ENCODE data around the gene NTN1. TPM values are rescaled to one million over a fixed set of nuclear protein-coding genes. Genes with fewer than 3 reads are reported as not detected.

Gene NTN1
- total RNA-seq, 1 donor from 2014 or later: 2.5 TPM

DNA sequence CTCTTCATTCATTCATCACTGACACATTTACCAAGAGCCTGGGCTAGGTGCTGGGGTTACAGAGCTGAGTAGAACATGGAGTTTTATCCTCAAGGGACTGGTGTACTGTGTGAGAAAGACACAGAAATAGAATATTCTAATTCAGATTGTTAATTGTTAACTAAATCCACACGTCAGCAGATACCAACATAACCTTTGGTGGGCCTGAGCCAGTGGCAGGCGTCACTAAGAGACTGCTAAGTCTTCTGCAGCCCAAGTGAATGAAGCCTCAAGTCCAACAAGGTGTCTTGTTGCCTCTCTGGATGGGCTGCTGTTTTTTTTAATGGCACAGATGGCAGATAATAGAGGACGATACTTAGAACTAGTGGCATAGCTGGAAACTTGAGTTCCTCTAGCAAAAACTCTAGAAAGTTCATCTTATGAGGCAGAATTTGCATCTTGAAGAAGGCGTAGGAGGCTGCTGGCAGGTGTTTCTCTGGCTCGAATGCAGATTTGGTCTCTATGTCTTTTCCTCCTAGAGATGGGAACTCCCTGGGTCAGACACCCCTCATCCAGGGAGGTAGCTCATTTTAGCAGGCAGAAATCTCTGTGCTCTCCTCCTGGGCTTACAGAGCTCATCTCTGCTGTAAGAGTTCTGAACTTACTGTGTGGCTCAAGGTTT lies 179.5 kb downstream of the NTN1 start:
- H3K36me3 Mint-ChIP-seq: no peaks in the 10 kb centered on the region
- H3K27ac Mint-ChIP-seq: no peak overlapping the region
- H3K4me1 Mint-ChIP-seq: peaks cover 11% of the 10 kb centered on the region
- peaks cover 40% of the 10 kb centered on the region for H3K27me3 Mint-ChIP-seq (ENCODE audit: low read depth)
- H3K4me3 Mint-ChIP-seq: no peak overlapping the region
- DNase-seq (ENCODE audit: low spot score in 2 of 2, unreplicated experiment in 2 of 2): no peak
- H3K9me3 Mint-ChIP-seq: no peaks in the 10 kb centered on the region
- no peak for TF ChIP-seq CTCF (IDR thresholded peaks at IDR 0.05; ENCODE audit: unreplicated experiment)

GRCh38 chr17:9202532-9202931 lies 181.2 kb downstream of the NTN1 start:
- Mint-ChIP-seq H3K27ac (no peak overlapping the region), H3K4me1 (no peaks in the 10 kb centered on the region), H3K4me3 (no peak overlapping the region), H3K9me3 (no peaks in the 10 kb centered on the region), H3K27me3 (ENCODE audit: low read depth) (peaks cover 50% of the 10 kb centered on the region), H3K36me3 (no peaks in the 10 kb centered on the region)
- DNase-seq (ENCODE audit: low spot score in 2 of 2, unreplicated experiment in 2 of 2): no peak
- no peak for TF ChIP-seq CTCF (IDR thresholded peaks at IDR 0.05; ENCODE audit: unreplicated experiment)

DNA sequence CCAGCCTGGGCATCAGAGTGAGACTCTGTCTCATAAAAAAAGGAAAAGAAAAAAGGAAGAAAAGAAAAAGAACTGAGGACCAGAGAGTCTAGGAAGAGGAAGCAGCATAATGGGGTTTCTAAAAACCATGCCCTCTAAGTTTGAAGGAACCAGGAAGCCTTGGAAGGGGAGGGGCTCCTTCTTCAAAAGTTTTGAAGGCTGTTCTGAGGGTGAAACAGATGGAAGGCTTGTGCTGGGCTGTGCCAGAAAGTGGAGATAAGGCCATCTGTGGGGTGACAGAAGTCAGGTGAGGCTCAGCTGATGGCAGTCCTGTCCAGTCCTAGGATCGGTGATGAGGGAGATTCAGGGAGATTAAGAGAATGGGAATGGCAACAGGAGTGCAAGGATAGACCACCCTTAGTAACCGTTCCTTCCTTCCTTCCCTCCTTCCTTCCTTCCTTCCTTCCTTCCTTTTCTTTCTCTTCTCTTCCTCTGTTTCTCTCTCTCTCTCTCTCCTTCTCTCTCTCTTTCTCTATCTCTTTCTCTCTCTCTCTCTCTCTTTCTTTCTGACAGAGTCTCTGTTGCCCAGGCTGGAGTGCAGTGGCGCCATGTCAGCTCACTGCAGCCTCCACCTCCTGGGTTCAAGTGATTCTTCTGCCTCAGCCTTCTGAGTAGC lies 182.6 kb downstream of the NTN1 start:
- DNase-seq (ENCODE audit: low spot score in 2 of 2, unreplicated experiment in 2 of 2): no peak
- TF ChIP-seq CTCF (IDR thresholded peaks at IDR 0.05; ENCODE audit: unreplicated experiment): no peak
- Mint-ChIP-seq H3K27me3 (ENCODE audit: low read depth) (peaks cover 51% of the 10 kb centered on the region), H3K4me1 (no peaks in the 10 kb centered on the region), H3K36me3 (no peaks in the 10 kb centered on the region), H3K27ac (no peak overlapping the region), H3K9me3 (no peaks in the 10 kb centered on the region), H3K4me3 (no peak overlapping the region)

DNA sequence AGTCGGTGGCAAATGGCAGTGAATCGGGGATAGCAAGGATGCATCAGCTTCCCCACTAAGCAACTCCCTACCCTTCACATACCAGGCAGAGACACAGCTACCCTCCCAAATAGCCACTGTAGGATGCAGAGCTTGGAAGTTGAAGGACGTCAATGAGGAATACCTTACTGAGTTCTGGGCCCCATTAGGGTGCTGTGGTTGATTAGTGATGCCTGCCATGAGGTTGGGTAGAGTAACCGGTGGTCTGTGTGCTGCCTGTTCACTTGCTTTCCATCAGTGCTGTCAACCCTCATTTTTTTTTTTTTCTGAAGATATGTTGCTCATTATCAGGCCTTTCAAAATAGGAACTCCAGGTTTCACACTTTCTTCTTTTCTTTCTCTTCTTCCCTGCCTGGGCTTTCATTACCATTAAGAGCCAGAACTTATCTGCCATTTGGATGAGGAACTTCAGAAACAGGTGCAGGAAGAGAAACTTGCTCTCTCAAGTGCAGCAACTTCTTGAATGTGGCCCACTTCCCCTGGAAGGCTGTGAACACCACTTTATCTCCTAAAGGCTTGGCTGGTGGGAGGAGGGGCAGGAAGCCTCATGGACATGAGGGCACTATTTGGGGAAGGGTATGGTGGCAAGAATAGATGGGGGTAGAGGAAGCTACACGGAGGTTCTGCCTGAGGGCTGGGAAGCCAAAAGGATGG lies 183.5 kb downstream of the NTN1 start:
- no peak overlapping the region for H3K27ac Mint-ChIP-seq
- H3K36me3 Mint-ChIP-seq: no peaks in the 10 kb centered on the region
- no peak for TF ChIP-seq CTCF (IDR thresholded peaks at IDR 0.05; ENCODE audit: unreplicated experiment)
- H3K27me3 Mint-ChIP-seq (ENCODE audit: low read depth): peaks cover 51% of the 10 kb centered on the region
- no peak overlapping the region for H3K4me3 Mint-ChIP-seq
- DNase-seq (ENCODE audit: low spot score in 2 of 2, unreplicated experiment in 2 of 2): no peak
- H3K4me1 Mint-ChIP-seq: no peaks in the 10 kb centered on the region
- H3K9me3 Mint-ChIP-seq: no peaks in the 10 kb centered on the region

GRCh38 chr17:9205520-9206409 lies 184.5 kb downstream of the NTN1 start:
- DNase-seq (ENCODE audit: low spot score in 2 of 2, unreplicated experiment in 2 of 2): no peak
- Mint-ChIP-seq H3K27ac (no peak overlapping the region), H3K36me3 (no peaks in the 10 kb centered on the region), H3K4me3 (no peak overlapping the region), H3K9me3 (no peaks in the 10 kb centered on the region), H3K27me3 (ENCODE audit: low read depth) (peaks cover 47% of the 10 kb centered on the region), H3K4me1 (no peaks in the 10 kb centered on the region)
- no peak for TF ChIP-seq CTCF (IDR thresholded peaks at IDR 0.05; ENCODE audit: unreplicated experiment)
